Esophagus (tissue), 2 donors: ENCODE measurements around the gene ILKAP. TPM values are rescaled to one million over a fixed set of nuclear protein-coding genes. Genes with fewer than 3 reads are reported as not detected.

Experiments used
- H3K27ac ChIP-seq, 2 donors: one replicate each; pipeline ENCODE4 v1.5.1; 2013; ENCODE audit warnings: low read depth in 2 of 2, mild to moderate bottlenecking in 2 of 2, inconsistent platforms in 1 of 2, low read length in 1 of 2, moderate library complexity in 1 of 2
- H3K27me3 ChIP-seq, 2 donors: one replicate each; pipeline ENCODE4 v1.6.1; 2013; ENCODE audit warnings: low read length in 2 of 2, control low read depth in 1 of 2, mild to moderate bottlenecking in 1 of 2; ENCODE audit not compliant: insufficient read depth in 2 of 2, control insufficient read depth in 1 of 2
- H3K36me3 ChIP-seq, 2 donors: one replicate each; pipeline ENCODE4 v1.6.1; 2013; ENCODE audit warnings: low read length in 1 of 2; ENCODE audit not compliant: control insufficient read depth in 2 of 2, insufficient read depth in 2 of 2
- H3K4me1 ChIP-seq, 2 donors: one replicate each; pipeline ENCODE4 v1.6.1; 2013; ENCODE audit warnings: low read length in 1 of 2; ENCODE audit not compliant: control insufficient read depth in 2 of 2, insufficient read depth in 2 of 2
- H3K4me3 ChIP-seq, 2 donors: one replicate each; pipeline ENCODE4 v1.5.1; 2013; ENCODE audit warnings: low read length in 2 of 2, mild to moderate bottlenecking in 2 of 2, low read depth in 1 of 2, moderate library complexity in 1 of 2
- H3K9me3 ChIP-seq, 2 donors: one replicate each; pipeline ENCODE4 v1.6.1; 2013; ENCODE audit warnings: mild to moderate bottlenecking in 2 of 2, low read depth in 1 of 2, low read length in 1 of 2, moderate library complexity in 1 of 2; ENCODE audit not compliant: control insufficient read depth in 2 of 2, insufficient read depth in 1 of 2
- WGBS, 2 donors: extraction: QIAGEN DNeasy Blood & Tissue Kit; methylation state at CpG; one replicate each; pipeline ENCODE4 v1.1.7; 2013; 5-methylcytosine and 5-hydroxymethylcytosine counted together
- polyA plus RNA-seq, 2 donors: library from polyadenylated mRNA; stranded (reverse); fragments of 200-250 nt; gene quantifications; one replicate each; pipeline ENCODE4 v1.2.3, GENCODE V29; 2013
- donor health status: healthy with polysubstance abuse.
- donor health status: Bipolar disorder and iron deficiency.

The ILKAP gene
- polyA plus RNA-seq, 2 donors, result 36.7 to 41.4 TPM

GRCh38 chr2:238203973-238204683 lies 633 bp upstream of the ILKAP start:
- peaks cover 2 to 4% of the 10 kb centered on the region in 2 donors for H3K4me1 ChIP-seq
- H3K9me3 ChIP-seq, result no peaks in the 10 kb centered on the region
- 57% methylated on average over 18 of the region's 18 CpGs for WGBS, 2 donors
- peak overlapping the region; percentile 47 to 84 for H3K4me3 ChIP-seq
- no peaks in the 10 kb centered on the region for H3K36me3 ChIP-seq
- H3K27me3 ChIP-seq, result no peaks in the 10 kb centered on the region
- H3K27ac ChIP-seq, result peak overlapping the region; percentile 86 to 91

- H3K4me3 ChIP-seq, result peak overlapping the region; percentile 84 to 94
- H3K4me1 ChIP-seq, result peaks cover 2 to 4% of the 10 kb centered on the region in 2 donors
- no peaks in the 10 kb centered on the region for H3K27me3 ChIP-seq
- H3K27ac ChIP-seq, result peak overlapping the region; percentile 95 to 99
- no peaks in the 10 kb centered on the region for H3K9me3 ChIP-seq
- H3K36me3 ChIP-seq, result peaks cover 0 to 2% of the 10 kb centered on the region in 2 donors
- WGBS, 2 donors, result 6 to 8% methylated on average over 27 of the region's 27 CpGs
These were observed 985 bp downstream of the ILKAP start for GRCh38 chr2:238202326-238203093.

- Histone ChIP-seq H3K27me3 (no peaks in the 10 kb centered on the region), H3K4me3 (no peak overlapping the region), H3K4me1 (no peaks in the 10 kb centered on the region), H3K9me3 (no peaks in the 10 kb centered on the region), H3K36me3 (peaks cover 22 to 28% of the 10 kb centered on the region in 2 donors), H3K27ac (no peak overlapping the region)
- WGBS, 2 donors, result 89 to 93% methylated on average over 2 of the region's 2 CpGs
These were observed 13.1 kb downstream of the ILKAP start for GRCh38 chr2:238190445-238190844.

- Histone ChIP-seq H3K27ac (no peak overlapping the region), H3K27me3 (no peaks in the 10 kb centered on the region), H3K4me3 (no peak overlapping the region), H3K36me3 (peaks cover 28 to 38% of the 10 kb centered on the region in 2 donors), H3K4me1 (no peaks in the 10 kb centered on the region), H3K9me3 (no peaks in the 10 kb centered on the region)
- WGBS, 2 donors, result 94 to 96% methylated on average over 17 of the region's 17 CpGs
These were observed 15.6 kb downstream of the ILKAP start for GRCh38 chr2:238187618-238188548.

- H3K9me3 ChIP-seq, result no peaks in the 10 kb centered on the region
- no peak overlapping the region for H3K4me3 ChIP-seq
- no peaks in the 10 kb centered on the region for H3K4me1 ChIP-seq
- no peaks in the 10 kb centered on the region for H3K27me3 ChIP-seq
- peaks cover 33 to 47% of the 10 kb centered on the region in 2 donors for H3K36me3 ChIP-seq
- no peak overlapping the region for H3K27ac ChIP-seq
- 78 to 88% methylated on average over 4 of the region's 4 CpGs for WGBS, 2 donors
These were observed 19.7 kb downstream of the ILKAP start for GRCh38 chr2:238183821-238184220.

GRCh38 chr2:238182362-238182761 lies 21.1 kb downstream of the ILKAP start:
- Histone ChIP-seq H3K27me3 (no peaks in the 10 kb centered on the region), H3K4me1 (no peaks in the 10 kb centered on the region), H3K4me3 (no peak overlapping the region), H3K9me3 (no peaks in the 10 kb centered on the region), H3K27ac (no peak overlapping the region), H3K36me3 (peaks cover 25 to 40% of the 10 kb centered on the region in 2 donors)
- 58 to 65% methylated on average over 6 of the region's 6 CpGs for WGBS, 2 donors

- Histone ChIP-seq H3K9me3 (no peaks in the 10 kb centered on the region), H3K4me3 (no peak overlapping the region), H3K27me3 (no peaks in the 10 kb centered on the region), H3K36me3 (peaks cover 25 to 31% of the 10 kb centered on the region in 2 donors), H3K4me1 (no peaks in the 10 kb centered on the region), H3K27ac (no peak overlapping the region)
- 91% methylated on average over 5 of the region's 5 CpGs for WGBS, 2 donors
These were observed 22.9 kb downstream of the ILKAP start for GRCh38 chr2:238180554-238180953.

GRCh38 chr2:238176613-238177012 lies 26.9 kb downstream of the ILKAP start:
- Histone ChIP-seq H3K4me3 (no peak overlapping the region), H3K27me3 (no peaks in the 10 kb centered on the region), H3K36me3 (peaks cover 19 to 34% of the 10 kb centered on the region in 2 donors), H3K27ac (no peak overlapping the region), H3K4me1 (peaks cover 0 to 2% of the 10 kb centered on the region in 2 donors), H3K9me3 (no peaks in the 10 kb centered on the region)

GRCh38 chr2:238174701-238175100 lies 28.8 kb downstream of the ILKAP start:
- WGBS, 2 donors, result 61 to 80% methylated on average over 3 of the region's 3 CpGs
- H3K27ac ChIP-seq, result no peak overlapping the region

More at GRCh38 chr2:238174701-238175100, 28.8 kb downstream of the ILKAP start:
- Histone ChIP-seq H3K36me3 (peaks cover 10 to 38% of the 10 kb centered on the region in 2 donors), H3K4me1 (peaks cover 2 to 4% of the 10 kb centered on the region in 2 donors), H3K27me3 (no peaks in the 10 kb centered on the region), H3K9me3 (no peaks in the 10 kb centered on the region), H3K4me3 (no peak overlapping the region)
